Natural killer cell (primary cell): ENCODE measurements around the gene NAB2. TPM values are rescaled to one million over a fixed set of nuclear protein-coding genes. Genes with fewer than 3 reads are reported as not detected.
"Not testable (repeated sequence)": the region's sequence is repeated elsewhere in the genome, so short reads cannot be mapped to it uniquely, and the experiment has no call there.

ENCODE experiments used
- ATAC-seq, 3 donors: fragments of 150-1000 bp in 2 of 3; fragments of 200-7000 bp in 1 of 3; cut with Tn5 transposase; 1 replicate in 1 of 3; 2 replicates in 2 of 3; pipeline ENCODE4 v1.10.0; 2021; ENCODE audit warnings: mild to moderate bottlenecking in 2 of 3, moderate library complexity in 2 of 3
- DNase-seq, 2 donors: peaks; one replicate each; pipeline versions ENCODE4 v3.0.0 to v3.0.0-alpha.2; 2013 to 2021; ENCODE audit warnings: mixed read lengths in 1 of 2
- H3K27ac ChIP-seq: one replicate; pipeline ENCODE4 v1.5.1; 2013; ENCODE audit warnings: mild to moderate bottlenecking, low read length
- H3K27me3 ChIP-seq: one replicate; pipeline ENCODE4 v1.6.1; 2013; ENCODE audit warnings: low read length; ENCODE audit not compliant: control insufficient read depth, insufficient read depth
- H3K36me3 ChIP-seq: one replicate; pipeline ENCODE4 v1.6.1; 2013; ENCODE audit warnings: low read length; ENCODE audit not compliant: control insufficient read depth, insufficient read depth
- H3K4me1 ChIP-seq: one replicate; pipeline ENCODE4 v1.6.1; 2013; ENCODE audit warnings: low read length; ENCODE audit not compliant: control insufficient read depth, insufficient read depth
- H3K4me3 ChIP-seq: one replicate; pipeline ENCODE4 v1.5.1; 2013; ENCODE audit warnings: low read length
- H3K9me3 ChIP-seq: one replicate; pipeline ENCODE4 v1.6.1; 2013; ENCODE audit warnings: low read length; ENCODE audit not compliant: control insufficient read depth, insufficient read depth
- H3K27ac Mint-ChIP-seq, 2 donors: one replicate each; pipeline ENCODE4 v1.8.0; 2022; ENCODE audit warnings: mild to moderate bottlenecking in 2 of 2, mixed read lengths in 2 of 2, moderate library complexity in 1 of 2
- H3K27me3 Mint-ChIP-seq, 2 donors: one replicate each; pipeline ENCODE4 v1.8.0; 2022; ENCODE audit warnings: low read depth in 2 of 2, mixed read lengths in 2 of 2
- H3K36me3 Mint-ChIP-seq: one replicate; pipeline ENCODE4 v1.8.0; 2022; ENCODE audit warnings: mixed read lengths
- H3K4me1 Mint-ChIP-seq, 2 donors: one replicate each; pipeline ENCODE4 v1.8.0; 2022; ENCODE audit warnings: mixed read lengths in 2 of 2
- H3K4me3 Mint-ChIP-seq: one replicate; pipeline ENCODE4 v1.8.0; 2022; ENCODE audit warnings: mild to moderate bottlenecking, moderate library complexity, mixed read lengths
- H3K9me3 Mint-ChIP-seq, 2 donors: one replicate each; pipeline ENCODE4 v1.8.0; 2022; ENCODE audit warnings: mixed read lengths in 2 of 2
- WGBS: methylation state at CpG from one replicate; pipeline ENCODE4 v1.1.7; 2013; ENCODE audit warnings: missing lambda C conversion rate; ENCODE audit not compliant: insufficient coverage; 5-methylcytosine and 5-hydroxymethylcytosine counted together
- intact Hi-C: fragments of 100-400 bp; cut with micrococcal nuclease; formaldehyde crosslinking; loops from one replicate; pipeline ENCODE4 v1.14.2; 2022
- total RNA-seq, 4 donors: library from RNA; stranded (reverse); fragments of 120-200 nt in 1 of 4; gene quantifications; one replicate each; pipeline versions ENCODE4 v1.2.3 to v1.2.4, GENCODE V29; 2013 to 2022
- TF ChIP-seq, protein P1 (sequence below): fragments of 200-600 bp; IDR thresholded peaks from one replicate; pipeline ENCODE4 v1.8.0; 2022; ENCODE audit warnings: antibody characterized with exemption

Gene NAB2
- total RNA-seq, 3 donors from 2014 or later (not counting 1 experiment from before 2014, with no cell fraction given) = 4.2 to 7.0 (median 5.4) TPM

DNA sequence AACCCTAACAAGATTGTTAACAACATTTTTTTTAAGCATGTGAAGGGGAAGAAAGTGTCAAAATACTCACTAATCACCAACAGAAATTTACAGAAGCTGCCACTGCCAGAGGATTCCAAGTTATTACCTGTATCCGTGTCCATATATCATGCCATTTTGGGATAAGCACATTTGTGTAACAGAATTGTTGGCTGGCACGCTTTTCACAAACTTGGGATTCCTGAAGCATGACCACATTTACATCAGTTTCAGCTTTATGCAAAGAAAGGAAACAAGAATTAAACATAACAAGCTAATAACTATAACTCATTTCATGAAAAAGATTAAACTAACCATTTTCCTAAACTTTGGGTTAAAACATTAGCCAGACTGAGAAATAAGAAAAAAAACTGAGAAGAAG lies 16.3 kb upstream of the NAB2 start:
- Mint-ChIP-seq H3K36me3 (no peaks in the 10 kb centered on the region), H3K27ac (no peak overlapping the region), H3K4me3 (no peak overlapping the region), H3K4me1 (peaks cover 9% of the 10 kb centered on the region in 2 donors), H3K27me3 (no peaks in the 10 kb centered on the region), H3K9me3 (no peaks in the 10 kb centered on the region)
- no peak overlapping the region for H3K4me3 ChIP-seq
- 79% methylated on average over 2 of the region's 2 CpGs for WGBS
- peaks cover 5% of the 10 kb centered on the region for H3K4me1 ChIP-seq
- H3K27me3 ChIP-seq = no peaks in the 10 kb centered on the region
- TF ChIP-seq, protein P1, sequence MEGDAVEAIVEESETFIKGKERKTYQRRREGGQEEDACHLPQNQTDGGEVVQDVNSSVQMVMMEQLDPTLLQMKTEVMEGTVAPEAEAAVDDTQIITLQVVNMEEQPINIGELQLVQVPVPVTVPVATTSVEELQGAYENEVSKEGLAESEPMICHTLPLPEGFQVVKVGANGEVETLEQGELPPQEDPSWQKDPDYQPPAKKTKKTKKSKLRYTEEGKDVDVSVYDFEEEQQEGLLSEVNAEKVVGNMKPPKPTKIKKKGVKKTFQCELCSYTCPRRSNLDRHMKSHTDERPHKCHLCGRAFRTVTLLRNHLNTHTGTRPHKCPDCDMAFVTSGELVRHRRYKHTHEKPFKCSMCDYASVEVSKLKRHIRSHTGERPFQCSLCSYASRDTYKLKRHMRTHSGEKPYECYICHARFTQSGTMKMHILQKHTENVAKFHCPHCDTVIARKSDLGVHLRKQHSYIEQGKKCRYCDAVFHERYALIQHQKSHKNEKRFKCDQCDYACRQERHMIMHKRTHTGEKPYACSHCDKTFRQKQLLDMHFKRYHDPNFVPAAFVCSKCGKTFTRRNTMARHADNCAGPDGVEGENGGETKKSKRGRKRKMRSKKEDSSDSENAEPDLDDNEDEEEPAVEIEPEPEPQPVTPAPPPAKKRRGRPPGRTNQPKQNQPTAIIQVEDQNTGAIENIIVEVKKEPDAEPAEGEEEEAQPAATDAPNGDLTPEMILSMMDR = no peak
- no peaks in the 10 kb centered on the region for H3K9me3 ChIP-seq
- H3K27ac ChIP-seq = no peak overlapping the region
- ATAC-seq = no peak
- intact Hi-C loops = no loop called here
- DNase-seq = no peak
- H3K36me3 ChIP-seq = peaks cover 7% of the 10 kb centered on the region

DNA sequence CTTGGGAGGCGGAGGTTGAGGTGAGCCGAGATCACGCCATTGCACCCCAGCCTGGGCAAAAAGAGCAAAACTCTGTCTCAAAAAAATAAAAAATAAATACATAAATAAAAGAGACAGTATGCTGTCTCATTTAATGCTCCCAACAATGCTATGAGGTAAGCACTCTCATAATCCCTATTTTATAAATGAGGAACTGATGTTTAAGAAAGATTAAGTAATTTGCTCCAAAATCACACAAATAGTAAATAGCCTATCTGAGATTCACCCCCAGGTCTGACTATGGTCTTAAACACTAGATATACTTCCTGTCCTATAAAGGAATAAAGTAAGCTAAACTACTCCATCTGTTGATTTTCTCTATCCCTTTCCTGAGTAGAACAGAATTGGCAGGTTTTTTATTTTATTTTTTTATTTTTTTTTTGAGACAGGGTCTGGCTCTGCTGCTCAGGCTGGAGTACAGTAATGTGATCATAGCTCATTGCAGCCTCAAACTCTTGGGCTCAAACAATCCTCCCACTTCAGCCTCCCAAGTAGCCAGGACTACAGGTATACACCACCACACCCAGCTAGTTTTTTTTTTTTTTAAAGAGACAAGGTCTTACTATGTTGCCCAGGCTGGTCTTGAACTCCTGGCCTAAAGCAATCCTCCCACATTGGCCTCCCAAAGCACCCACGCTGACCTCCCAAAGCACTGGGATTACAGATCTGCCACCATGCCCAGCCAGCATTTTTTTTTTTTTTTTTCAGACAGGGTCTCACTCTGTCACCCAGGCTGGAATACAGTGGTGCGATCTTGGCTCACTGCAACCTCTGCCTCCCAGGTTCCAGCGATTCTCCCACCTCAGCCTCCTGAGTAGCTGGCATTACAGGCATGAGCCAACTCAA lies 15.1 kb upstream of the NAB2 start:
- H3K9me3 ChIP-seq, H3K4me3 Mint-ChIP-seq, H3K27ac Mint-ChIP-seq, H3K27me3 Mint-ChIP-seq, H3K36me3 Mint-ChIP-seq, H3K9me3 Mint-ChIP-seq, ATAC-seq, DNase-seq, H3K27me3 ChIP-seq, intact Hi-C loops, H3K27ac ChIP-seq, H3K4me3 ChIP-seq, H3K36me3 ChIP-seq: not testable (repeated sequence)
- peaks cover 13% of the 10 kb centered on the region for H3K4me1 ChIP-seq
- H3K4me1 Mint-ChIP-seq = peaks cover 19 to 20% of the 10 kb centered on the region in 2 donors
- 96% methylated on average over 4 of the region's 6 CpGs for WGBS

DNA sequence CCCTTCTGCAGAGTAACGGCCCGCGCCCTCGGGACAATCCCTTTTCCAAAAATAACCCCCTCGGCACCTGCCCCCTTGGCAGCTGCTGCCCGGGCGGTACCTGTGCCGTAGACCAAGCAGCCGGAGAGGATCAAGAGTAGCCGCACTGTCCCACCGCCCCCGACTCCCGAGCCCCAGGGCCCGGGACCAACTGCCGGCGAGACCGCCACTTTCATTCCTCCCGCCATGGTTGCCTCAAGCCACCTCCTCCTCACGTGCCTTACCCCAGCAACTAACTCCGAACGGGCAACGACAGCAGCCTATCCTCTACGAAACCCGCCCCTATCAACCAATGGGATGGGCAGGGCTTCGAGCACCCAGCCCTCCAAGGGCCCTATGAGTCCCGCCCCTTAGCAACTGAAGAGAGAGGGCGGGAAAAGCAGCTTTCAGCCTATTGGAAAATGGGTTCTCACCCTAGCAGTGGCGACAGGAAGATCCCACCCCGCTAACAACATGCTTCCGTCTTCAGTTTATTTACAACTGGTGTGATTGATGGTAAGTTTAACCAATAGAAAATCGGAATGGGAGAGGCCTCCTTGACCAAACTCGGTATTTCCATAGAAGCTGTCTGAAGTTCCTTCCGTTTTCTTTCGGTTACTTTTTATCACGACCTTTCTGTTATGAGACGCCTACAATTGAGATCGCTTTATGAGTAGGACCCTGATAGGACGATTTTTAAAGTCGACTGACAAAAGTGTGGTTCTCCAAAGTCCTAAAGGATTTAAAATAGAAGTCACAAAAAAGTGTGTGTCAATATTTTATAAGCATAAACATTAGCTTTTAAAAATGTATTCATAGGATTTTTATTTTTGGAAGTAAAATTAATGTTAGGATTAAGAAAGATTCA lies 10.2 kb upstream of the NAB2 start, which contains the start of gene NEMP1:
Gene NEMP1 (minus strand): TSS at position 273 of the 886 bp plus-strand sequence. CDS start 46 bp downstream, at position 227.
- no peaks in the 10 kb centered on the region for H3K36me3 Mint-ChIP-seq
- intact Hi-C loops = loop anchor here (1.0 to 2.0 kb wide), 3 partner anchors 10 to 34 kb away; no protein-coding TSS in a partner anchor
- TF ChIP-seq, protein P1 = no peak
- no peaks in the 10 kb centered on the region for H3K27me3 Mint-ChIP-seq
- H3K27me3 ChIP-seq = no peaks in the 10 kb centered on the region
- peak within 1 kb of the TSS; percentile 97 to 99 for H3K27ac Mint-ChIP-seq
- DNase-seq (peak; percentile 90 to 99), ATAC-seq (peak; percentile 94 to 99 (median 95))
- H3K4me1 Mint-ChIP-seq = peaks cover 11 to 13% of the 10 kb centered on the region in 2 donors
- H3K4me1 ChIP-seq = peaks cover 12% of the 10 kb centered on the region
- H3K27ac ChIP-seq = peak within 1 kb of the TSS; percentile 80
- 0% methylated on average over 36 of the region's 39 CpGs for WGBS
- no peaks in the 10 kb centered on the region for H3K36me3 ChIP-seq
- peak within 1 kb of the TSS; percentile 100 for H3K4me3 Mint-ChIP-seq
- H3K9me3 ChIP-seq = no peaks in the 10 kb centered on the region
- H3K4me3 ChIP-seq = peak within 1 kb of the TSS; percentile 63
- no peaks in the 10 kb centered on the region for H3K9me3 Mint-ChIP-seq
